H9 (cell line): ENCODE measurements around the gene WDR17. TPM values are rescaled to one million over a fixed set of nuclear protein-coding genes. Genes with fewer than 3 reads are reported as not detected.

Experiments
- DNase-seq: peaks from one replicate; pipeline ENCODE4 v3.0.0-alpha.2; 2017
- H2AFZ ChIP-seq: one replicate; pipeline ENCODE4 v1.6.1; 2013; ENCODE audit warnings: mild to moderate bottlenecking, low read length, control low read depth, moderate library complexity
- H2AK5ac ChIP-seq: 2 replicates; pipeline ENCODE4 v1.6.1; 2013; ENCODE audit warnings: low read length, control low read depth, mixed read lengths; ENCODE audit not compliant: insufficient read length
- H2BK120ac ChIP-seq: one replicate; pipeline ENCODE4 v1.6.1; 2013; ENCODE audit warnings: low read depth, mild to moderate bottlenecking, low read length, control low read depth, inconsistent platforms; ENCODE audit not compliant: poor library complexity, severe bottlenecking
- H2BK12ac ChIP-seq: 2 replicates; pipeline ENCODE4 v1.6.1; 2013; ENCODE audit warnings: low read length, control low read depth, mixed read lengths, low read depth; ENCODE audit not compliant: insufficient read length
- H2BK15ac ChIP-seq: 2 replicates; pipeline ENCODE4 v1.6.1; 2013; ENCODE audit warnings: low read depth, low read length, control low read depth
- H2BK20ac ChIP-seq: one replicate; pipeline ENCODE4 v1.6.1; 2013; ENCODE audit warnings: low read depth, mild to moderate bottlenecking, low read length, control low read depth, inconsistent platforms; ENCODE audit not compliant: poor library complexity, severe bottlenecking
- H2BK5ac ChIP-seq: 2 replicates; pipeline ENCODE4 v1.6.1; 2013; ENCODE audit warnings: low read length, control low read depth, mixed read lengths; ENCODE audit not compliant: insufficient read length
- H3K14ac ChIP-seq: 2 replicates; pipeline ENCODE4 v1.6.1; 2013; ENCODE audit warnings: low read length, control low read depth; ENCODE audit not compliant: insufficient read depth
- H3K18ac ChIP-seq: 2 replicates; pipeline ENCODE4 v1.6.1; 2013; ENCODE audit warnings: low read depth, mild to moderate bottlenecking, mixed read lengths, low read length, control low read depth; ENCODE audit not compliant: insufficient read length
- H3K23ac ChIP-seq: 2 replicates; pipeline ENCODE4 v1.6.1; 2013; ENCODE audit warnings: low read length, control low read depth, mixed read lengths, low read depth; ENCODE audit not compliant: insufficient read length
- H3K23me2 ChIP-seq: 2 replicates; pipeline ENCODE4 v1.6.1; 2013; ENCODE audit warnings: low read depth, mild to moderate bottlenecking, mixed read lengths, low read length, control low read depth; ENCODE audit not compliant: insufficient read length, poor library complexity, severe bottlenecking
- H3K27ac ChIP-seq: 2 replicates; pipeline ENCODE4 v1.5.1; 2013; ENCODE audit warnings: low read length, control low read depth, mixed read lengths, low read depth; ENCODE audit not compliant: insufficient read length
- H3K27me3 ChIP-seq: 2 replicates; pipeline ENCODE4 v1.6.1; 2013; ENCODE audit warnings: low read length, control low read depth, inconsistent platforms; ENCODE audit not compliant: insufficient read depth
- H3K4ac ChIP-seq: 2 replicates; pipeline ENCODE4 v1.6.1; 2013; ENCODE audit warnings: low read depth, mild to moderate bottlenecking, control low read depth, inconsistent platforms, low read length, moderate library complexity
- H3K4me1 ChIP-seq: 2 replicates; pipeline ENCODE4 v1.6.1; 2013; ENCODE audit warnings: low read length, control low read depth, inconsistent platforms; ENCODE audit not compliant: insufficient read depth
- H3K4me2 ChIP-seq: 2 replicates; pipeline ENCODE4 v1.6.1; 2013; ENCODE audit warnings: low read length, control low read depth, mixed read lengths; ENCODE audit not compliant: insufficient read length, insufficient read depth
- H3K56ac ChIP-seq: 2 replicates; pipeline ENCODE4 v1.6.1; 2013; ENCODE audit warnings: low read depth, mild to moderate bottlenecking, mixed read lengths, low read length, control low read depth; ENCODE audit not compliant: insufficient read length
- H3K79me1 ChIP-seq: 2 replicates; pipeline ENCODE4 v1.6.1; 2013; ENCODE audit warnings: low read depth, mild to moderate bottlenecking, moderate library complexity, low read length, control low read depth, inconsistent platforms; ENCODE audit not compliant: insufficient read depth, poor library complexity, severe bottlenecking
- H3K79me2 ChIP-seq: 2 replicates; pipeline ENCODE4 v1.6.1; 2013; ENCODE audit warnings: low read length, control low read depth, inconsistent platforms; ENCODE audit not compliant: insufficient read depth
- H3K9ac ChIP-seq: 2 replicates; pipeline ENCODE4 v1.6.1; 2013; ENCODE audit warnings: low read length, control low read depth, mixed read lengths; ENCODE audit not compliant: insufficient read length; ENCODE audit errors: extremely low read depth
- H3K9me3 ChIP-seq: one replicate; pipeline ENCODE4 v1.6.1; 2013; ENCODE audit warnings: low read depth, low read length, inconsistent platforms; ENCODE audit not compliant: control insufficient read depth
- H3T11ph ChIP-seq: one replicate; pipeline ENCODE4 v1.6.1; 2013; ENCODE audit warnings: mild to moderate bottlenecking, low read length, control low read depth, inconsistent platforms
- H4K20me1 ChIP-seq: one replicate; pipeline ENCODE4 v1.6.1; 2013; ENCODE audit not compliant: control insufficient read depth, insufficient read length, insufficient read depth
- H4K5ac ChIP-seq: 2 replicates; pipeline ENCODE4 v1.6.1; 2013; ENCODE audit warnings: low read depth, mild to moderate bottlenecking, mixed read lengths, low read length, control low read depth; ENCODE audit not compliant: insufficient read length
- H4K8ac ChIP-seq: replicated peaks from 2 replicates; pipeline ENCODE4 v1.6.1; 2013; ENCODE audit warnings: low read length, control low read depth, mixed read lengths, low read depth; ENCODE audit not compliant: insufficient read length
- H4K91ac ChIP-seq: 2 replicates; pipeline ENCODE4 v1.6.1; 2013; ENCODE audit warnings: low read depth, mild to moderate bottlenecking, moderate library complexity, mixed read lengths, low read length, control low read depth; ENCODE audit not compliant: insufficient read length
- H3K27ac Mint-ChIP-seq, 3 experiments: 2 replicates in 2 of 3; 3 replicates in 1 of 3; pipeline ENCODE4 v1.8.0; 2020 to 2021; ENCODE audit warnings: mixed read lengths in 3 of 3, mild to moderate bottlenecking in 1 of 3, moderate library complexity in 1 of 3
- H3K27me3 Mint-ChIP-seq: 2 replicates; pipeline ENCODE4 v1.8.0; 2021; ENCODE audit warnings: low read depth, mild to moderate bottlenecking, moderate library complexity, mixed read lengths
- H3K36me3 Mint-ChIP-seq, 3 experiments: 2 replicates in 2 of 3; 3 replicates in 1 of 3; pipeline ENCODE4 v1.8.0; 2020 to 2021; ENCODE audit warnings: low read depth in 3 of 3, mixed read lengths in 3 of 3; ENCODE audit not compliant: insufficient read depth in 1 of 3
- H3K4me1 Mint-ChIP-seq, 2 experiments: 2 replicates each; pipeline ENCODE4 v1.8.0; 2020; ENCODE audit warnings: mixed read lengths in 2 of 2
- H3K4me3 Mint-ChIP-seq, 2 experiments: 2 replicates in 1 of 2; 3 replicates in 1 of 2; pipeline ENCODE4 v1.8.0; 2020 to 2021; ENCODE audit warnings: mild to moderate bottlenecking in 2 of 2, mixed read lengths in 2 of 2, moderate library complexity in 1 of 2
- H3K9me3 Mint-ChIP-seq, 2 experiments: 2 replicates in 1 of 2; 3 replicates in 1 of 2; pipeline ENCODE4 v1.8.0; 2020; ENCODE audit warnings: mild to moderate bottlenecking in 2 of 2, mixed read lengths in 2 of 2, moderate library complexity in 1 of 2
- WGBS: extraction: QIAGEN DNeasy Blood & Tissue Kit; methylation state at CpG from one replicate; pipeline ENCODE4 v1.1.7; 2013; ENCODE audit warnings: missing lambda C conversion rate, low lambda C conversion rate, mixed read lengths; ENCODE audit not compliant: insufficient read length; ENCODE audit errors: extremely low coverage; 5-methylcytosine and 5-hydroxymethylcytosine counted together
- total RNA-seq: library from RNA; stranded (reverse); gene quantifications from 2 replicates; pipeline ENCODE4 v1.2.1, GENCODE V29; 2021
- TF ChIP-seq, protein P1 (sequence below): fragments of 200-600 bp; sonication (generic); conservative IDR thresholded peaks from 3 replicates; pipeline ENCODE4 v1.8.0; 2021; ENCODE audit warnings: antibody characterized with exemption, mild to moderate bottlenecking

WDR17 gene
- total RNA-seq, 1 experiment from 2014 or later = 2.6 TPM

DNA sequence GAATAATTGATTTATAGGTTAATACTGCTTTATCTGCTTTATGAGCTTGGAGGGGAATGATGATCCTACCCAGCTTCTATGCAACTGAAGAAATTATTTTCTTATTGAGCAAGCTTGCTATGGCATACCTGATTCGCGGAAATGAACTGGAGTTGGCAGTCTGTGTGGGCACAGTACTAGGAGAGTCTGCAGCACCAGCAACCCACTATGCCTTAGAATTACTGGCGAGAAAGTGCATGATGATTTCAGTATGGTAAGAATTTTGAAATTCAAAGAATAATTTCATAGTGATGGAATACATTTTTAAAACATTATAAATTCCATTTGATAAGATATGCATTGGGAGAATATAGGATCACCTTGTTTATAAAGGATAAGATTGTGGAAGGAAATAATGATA lies 97.4 kb downstream of the WDR17 start:
- no peak overlapping the region for H4K91ac ChIP-seq

More for the DNA sequence above, 97.4 kb downstream of the WDR17 start:
- no peak overlapping the region for H4K8ac ChIP-seq
- Mint-ChIP-seq H3K4me3 (no peak overlapping the region), H3K9me3 (no peaks in the 10 kb centered on the region), H3K36me3 (no peaks in the 10 kb centered on the region), H3K4me1 (no peaks in the 10 kb centered on the region), H3K27me3 (no peaks in the 10 kb centered on the region), H3K27ac (no peak overlapping the region)
- no peak overlapping the region for H2AFZ ChIP-seq
- no peaks in the 10 kb centered on the region for H3K79me2 ChIP-seq
- TF ChIP-seq, protein P1, sequence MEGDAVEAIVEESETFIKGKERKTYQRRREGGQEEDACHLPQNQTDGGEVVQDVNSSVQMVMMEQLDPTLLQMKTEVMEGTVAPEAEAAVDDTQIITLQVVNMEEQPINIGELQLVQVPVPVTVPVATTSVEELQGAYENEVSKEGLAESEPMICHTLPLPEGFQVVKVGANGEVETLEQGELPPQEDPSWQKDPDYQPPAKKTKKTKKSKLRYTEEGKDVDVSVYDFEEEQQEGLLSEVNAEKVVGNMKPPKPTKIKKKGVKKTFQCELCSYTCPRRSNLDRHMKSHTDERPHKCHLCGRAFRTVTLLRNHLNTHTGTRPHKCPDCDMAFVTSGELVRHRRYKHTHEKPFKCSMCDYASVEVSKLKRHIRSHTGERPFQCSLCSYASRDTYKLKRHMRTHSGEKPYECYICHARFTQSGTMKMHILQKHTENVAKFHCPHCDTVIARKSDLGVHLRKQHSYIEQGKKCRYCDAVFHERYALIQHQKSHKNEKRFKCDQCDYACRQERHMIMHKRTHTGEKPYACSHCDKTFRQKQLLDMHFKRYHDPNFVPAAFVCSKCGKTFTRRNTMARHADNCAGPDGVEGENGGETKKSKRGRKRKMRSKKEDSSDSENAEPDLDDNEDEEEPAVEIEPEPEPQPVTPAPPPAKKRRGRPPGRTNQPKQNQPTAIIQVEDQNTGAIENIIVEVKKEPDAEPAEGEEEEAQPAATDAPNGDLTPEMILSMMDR = no peak
- H2BK15ac ChIP-seq = no peak overlapping the region
- H3K56ac ChIP-seq = no peak overlapping the region
- no peak overlapping the region for H2BK5ac ChIP-seq
- H2BK20ac ChIP-seq = no peak overlapping the region
- no peak overlapping the region for H3T11ph ChIP-seq
- no peak overlapping the region for H2BK12ac ChIP-seq
- no peak overlapping the region for H3K27ac ChIP-seq
- H3K79me1 ChIP-seq = no peaks in the 10 kb centered on the region
- no peak overlapping the region for H3K18ac ChIP-seq
- H2BK120ac ChIP-seq = no peak overlapping the region
- H3K27me3 ChIP-seq = no peaks in the 10 kb centered on the region
- H3K14ac ChIP-seq = no peak overlapping the region
- WGBS = no CpG with 5 or more reads among the region's 3 CpGs
- H4K20me1 ChIP-seq = no peaks in the 10 kb centered on the region
- no peak overlapping the region for H2AK5ac ChIP-seq
- no peak for DNase-seq
- no peak overlapping the region for H3K9ac ChIP-seq
- H3K23ac ChIP-seq = no peak overlapping the region
- no peaks in the 10 kb centered on the region for H3K4me1 ChIP-seq
- no peaks in the 10 kb centered on the region for H3K9me3 ChIP-seq
- H3K4me2 ChIP-seq = no peak overlapping the region
- H3K4ac ChIP-seq = no peak overlapping the region
- no peak overlapping the region for H4K5ac ChIP-seq
- H3K23me2 ChIP-seq = no peaks in the 10 kb centered on the region
